ENCODE measurements around the gene KIF6.
"Not testable (repeated sequence)": the region's sequence is repeated elsewhere in the genome, so short reads cannot be mapped to it uniquely, and the experiment has no call there.

KIF6 gene

GRCh38 chr6:39707962-39708683 is 17.1 kb downstream of the KIF6 start:
- no peak for DNase-seq

GRCh38 chr6:39706819-39707335 is 18.3 kb downstream of the KIF6 start:
- no peak for DNase-seq

- DNase-seq = no peak
Measured at GRCh38 chr6:39702265-39702664, 22.9 kb downstream of the KIF6 start.

GRCh38 chr6:39700362-39700761 is 24.8 kb downstream of the KIF6 start:
- DNase-seq = no peak

- no peak for DNase-seq
Measured at GRCh38 chr6:39698789-39699188, 26.4 kb downstream of the KIF6 start.

- DNase-seq = no peak
Measured at GRCh38 chr6:39696986-39697788, 28.0 kb downstream of the KIF6 start.

GRCh38 chr6:39695447-39695846 is 29.8 kb downstream of the KIF6 start:
- no peak for DNase-seq

GRCh38 chr6:39693206-39693605 is 32.0 kb downstream of the KIF6 start:
- no peak for DNase-seq

GRCh38 chr6:39688494-39688893 is 36.7 kb downstream of the KIF6 start:
- no peak for DNase-seq

- DNase-seq = no peak
Measured at GRCh38 chr6:39686976-39687375, 38.2 kb downstream of the KIF6 start.

- DNase-seq = no peak
Measured at GRCh38 chr6:39685938-39686337, 39.3 kb downstream of the KIF6 start.

- DNase-seq = no peak
Measured at GRCh38 chr6:39685489-39685826, 39.8 kb downstream of the KIF6 start.

- no peak for DNase-seq
Measured at GRCh38 chr6:39684790-39685488, 40.3 kb downstream of the KIF6 start.

GRCh38 chr6:39681674-39682121 is 43.5 kb downstream of the KIF6 start:
- DNase-seq = no peak

- no peak for DNase-seq
Measured at GRCh38 chr6:39678914-39679313, 46.3 kb downstream of the KIF6 start.

GRCh38 chr6:39677318-39677717 is 47.9 kb downstream of the KIF6 start:
- not testable (repeated sequence) for DNase-seq

GRCh38 chr6:39670519-39670918 is 54.7 kb downstream of the KIF6 start:
- DNase-seq = no peak

GRCh38 chr6:39669973-39670342 is 55.2 kb downstream of the KIF6 start:
- no peak for DNase-seq

GRCh38 chr6:39669207-39669972 is 55.8 kb downstream of the KIF6 start:
- DNase-seq = no peak

GRCh38 chr6:39666706-39667489 is 58.3 kb downstream of the KIF6 start:
- DNase-seq = no peak

GRCh38 chr6:39665861-39666260 is 59.3 kb downstream of the KIF6 start:
- DNase-seq = no peak

- DNase-seq = no peak
Measured at GRCh38 chr6:39664173-39664572, 61.0 kb downstream of the KIF6 start.
